ENCODE measurements around the gene SMPDL3A. TPM values are rescaled to one million over a fixed set of nuclear protein-coding genes. Genes with fewer than 3 reads are reported as not detected.

The SMPDL3A gene
- total and polyA plus RNA-seq, 2 of the 13 experiments (the other 11 are each of a cell fraction or from before 2014, with no cell fraction given), result 7.8 to 17.3 TPM

DNA sequence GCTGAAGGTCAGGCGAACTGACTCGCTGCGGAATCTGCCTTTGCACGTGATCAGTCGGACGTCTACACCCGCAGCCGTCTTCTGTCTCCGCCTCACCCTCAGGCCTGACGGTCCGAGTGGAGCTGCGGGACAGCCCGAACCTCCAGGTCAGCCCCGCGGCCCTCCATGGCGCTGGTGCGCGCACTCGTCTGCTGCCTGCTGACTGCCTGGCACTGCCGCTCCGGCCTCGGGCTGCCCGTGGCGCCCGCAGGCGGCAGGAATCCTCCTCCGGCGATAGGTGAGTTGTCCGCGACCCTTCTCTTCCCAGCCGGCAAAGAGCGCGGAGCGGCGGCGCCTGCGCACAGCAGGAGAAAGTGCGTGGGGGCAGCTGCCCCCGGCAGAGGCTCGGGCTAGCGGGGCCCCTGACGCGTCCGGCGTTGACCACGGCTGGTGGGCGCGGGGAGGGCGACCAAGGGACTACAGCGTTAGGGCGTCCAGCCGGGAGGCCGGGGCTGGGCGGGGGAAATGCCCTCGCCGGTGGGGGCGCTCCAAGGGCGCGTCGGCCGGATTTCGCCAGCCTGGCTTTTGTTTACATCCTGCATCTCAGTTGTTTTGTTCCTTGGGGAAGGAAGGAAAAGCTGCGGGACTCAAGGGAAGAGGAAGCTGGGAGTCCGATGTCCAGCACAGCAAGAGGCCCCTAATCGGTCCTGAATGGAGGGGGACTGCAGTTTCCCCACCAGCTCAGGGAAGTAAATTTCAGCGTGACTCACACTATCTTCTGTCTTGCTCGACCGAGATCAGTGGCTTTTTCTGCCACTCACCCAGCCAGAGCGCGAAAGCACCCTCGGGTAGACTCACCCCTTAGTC is at the start of gene SMPDL3A (continued):
- TF ChIP-seq MXD4 (CRISPR knock-in tag; IDR thresholded peaks at IDR 0.05), result peak; percentile 81
- no peak for TF ChIP-seq ZNF260 (CRISPR knock-in tag; IDR thresholded peaks at IDR 0.05; ENCODE audit: borderline replicate concordance, low read depth)
- peak; percentile 91 for TF ChIP-seq ZNF232 (CRISPR knock-in tag; IDR thresholded peaks at IDR 0.05; ENCODE audit: borderline replicate concordance)
- peak; percentile 80 for TF ChIP-seq RXRB (CRISPR knock-in tag; IDR thresholded peaks at IDR 0.05; ENCODE audit: borderline replicate concordance)
- TF ChIP-seq GABPB1 (CRISPR knock-in tag; IDR thresholded peaks at IDR 0.05), result peak; percentile 90
- TF ChIP-seq RFX3 (CRISPR knock-in tag; IDR thresholded peaks at IDR 0.05), result peak; percentile 17
- TF ChIP-seq U2AF1 (optimal IDR thresholded peaks at IDR 0.05; ENCODE audit: low read depth, low read length), result peak; percentile 36
- no peak for TF ChIP-seq MAFG (CRISPR knock-in tag; IDR thresholded peaks at IDR 0.05)
- no peak for TF ChIP-seq MLLT10 (CRISPR knock-in tag; IDR thresholded peaks at IDR 0.05)
- TF ChIP-seq PCBP2 (optimal IDR thresholded peaks at IDR 0.05; ENCODE audit: low read depth, low read length, poor library complexity, severe bottlenecking), result no peak
- TF ChIP-seq, protein P1, sequence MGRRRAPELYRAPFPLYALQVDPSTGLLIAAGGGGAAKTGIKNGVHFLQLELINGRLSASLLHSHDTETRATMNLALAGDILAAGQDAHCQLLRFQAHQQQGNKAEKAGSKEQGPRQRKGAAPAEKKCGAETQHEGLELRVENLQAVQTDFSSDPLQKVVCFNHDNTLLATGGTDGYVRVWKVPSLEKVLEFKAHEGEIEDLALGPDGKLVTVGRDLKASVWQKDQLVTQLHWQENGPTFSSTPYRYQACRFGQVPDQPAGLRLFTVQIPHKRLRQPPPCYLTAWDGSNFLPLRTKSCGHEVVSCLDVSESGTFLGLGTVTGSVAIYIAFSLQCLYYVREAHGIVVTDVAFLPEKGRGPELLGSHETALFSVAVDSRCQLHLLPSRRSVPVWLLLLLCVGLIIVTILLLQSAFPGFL (CRISPR knock-in tag; IDR thresholded peaks at IDR 0.05), result 0 out of 2 replicates have a peak, but pooled peaks have one; percentile 23
- TF ChIP-seq, protein P2, sequence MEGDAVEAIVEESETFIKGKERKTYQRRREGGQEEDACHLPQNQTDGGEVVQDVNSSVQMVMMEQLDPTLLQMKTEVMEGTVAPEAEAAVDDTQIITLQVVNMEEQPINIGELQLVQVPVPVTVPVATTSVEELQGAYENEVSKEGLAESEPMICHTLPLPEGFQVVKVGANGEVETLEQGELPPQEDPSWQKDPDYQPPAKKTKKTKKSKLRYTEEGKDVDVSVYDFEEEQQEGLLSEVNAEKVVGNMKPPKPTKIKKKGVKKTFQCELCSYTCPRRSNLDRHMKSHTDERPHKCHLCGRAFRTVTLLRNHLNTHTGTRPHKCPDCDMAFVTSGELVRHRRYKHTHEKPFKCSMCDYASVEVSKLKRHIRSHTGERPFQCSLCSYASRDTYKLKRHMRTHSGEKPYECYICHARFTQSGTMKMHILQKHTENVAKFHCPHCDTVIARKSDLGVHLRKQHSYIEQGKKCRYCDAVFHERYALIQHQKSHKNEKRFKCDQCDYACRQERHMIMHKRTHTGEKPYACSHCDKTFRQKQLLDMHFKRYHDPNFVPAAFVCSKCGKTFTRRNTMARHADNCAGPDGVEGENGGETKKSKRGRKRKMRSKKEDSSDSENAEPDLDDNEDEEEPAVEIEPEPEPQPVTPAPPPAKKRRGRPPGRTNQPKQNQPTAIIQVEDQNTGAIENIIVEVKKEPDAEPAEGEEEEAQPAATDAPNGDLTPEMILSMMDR (CRISPR knock-in tag; IDR thresholded peaks at IDR 0.05), result peak; percentile 91
- TF ChIP-seq, protein P3, sequence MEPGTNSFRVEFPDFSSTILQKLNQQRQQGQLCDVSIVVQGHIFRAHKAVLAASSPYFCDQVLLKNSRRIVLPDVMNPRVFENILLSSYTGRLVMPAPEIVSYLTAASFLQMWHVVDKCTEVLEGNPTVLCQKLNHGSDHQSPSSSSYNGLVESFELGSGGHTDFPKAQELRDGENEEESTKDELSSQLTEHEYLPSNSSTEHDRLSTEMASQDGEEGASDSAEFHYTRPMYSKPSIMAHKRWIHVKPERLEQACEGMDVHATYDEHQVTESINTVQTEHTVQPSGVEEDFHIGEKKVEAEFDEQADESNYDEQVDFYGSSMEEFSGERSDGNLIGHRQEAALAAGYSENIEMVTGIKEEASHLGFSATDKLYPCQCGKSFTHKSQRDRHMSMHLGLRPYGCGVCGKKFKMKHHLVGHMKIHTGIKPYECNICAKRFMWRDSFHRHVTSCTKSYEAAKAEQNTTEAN (CRISPR knock-in tag; conservative IDR thresholded peaks at IDR 0.05), result peak; percentile 89
- peak; percentile 97 for TF ChIP-seq SALL1 (CRISPR knock-in tag; IDR thresholded peaks at IDR 0.05)
- TF ChIP-seq, protein P4, sequence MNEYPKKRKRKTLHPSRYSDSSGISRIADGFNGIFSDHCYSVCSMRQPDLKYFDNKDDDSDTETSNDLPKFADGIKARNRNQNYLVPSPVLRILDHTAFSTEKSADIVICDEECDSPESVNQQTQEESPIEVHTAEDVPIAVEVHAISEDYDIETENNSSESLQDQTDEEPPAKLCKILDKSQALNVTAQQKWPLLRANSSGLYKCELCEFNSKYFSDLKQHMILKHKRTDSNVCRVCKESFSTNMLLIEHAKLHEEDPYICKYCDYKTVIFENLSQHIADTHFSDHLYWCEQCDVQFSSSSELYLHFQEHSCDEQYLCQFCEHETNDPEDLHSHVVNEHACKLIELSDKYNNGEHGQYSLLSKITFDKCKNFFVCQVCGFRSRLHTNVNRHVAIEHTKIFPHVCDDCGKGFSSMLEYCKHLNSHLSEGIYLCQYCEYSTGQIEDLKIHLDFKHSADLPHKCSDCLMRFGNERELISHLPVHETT (CRISPR knock-in tag; conservative IDR thresholded peaks at IDR 0.05), result no peak; the same call in none of the 2 replicates
- peak; percentile 69; the same call in 1 of the 2 replicates for TF ChIP-seq SMAD3 (CRISPR knock-in tag; IDR thresholded peaks at IDR 0.05)
- TF ChIP-seq, protein P5, sequence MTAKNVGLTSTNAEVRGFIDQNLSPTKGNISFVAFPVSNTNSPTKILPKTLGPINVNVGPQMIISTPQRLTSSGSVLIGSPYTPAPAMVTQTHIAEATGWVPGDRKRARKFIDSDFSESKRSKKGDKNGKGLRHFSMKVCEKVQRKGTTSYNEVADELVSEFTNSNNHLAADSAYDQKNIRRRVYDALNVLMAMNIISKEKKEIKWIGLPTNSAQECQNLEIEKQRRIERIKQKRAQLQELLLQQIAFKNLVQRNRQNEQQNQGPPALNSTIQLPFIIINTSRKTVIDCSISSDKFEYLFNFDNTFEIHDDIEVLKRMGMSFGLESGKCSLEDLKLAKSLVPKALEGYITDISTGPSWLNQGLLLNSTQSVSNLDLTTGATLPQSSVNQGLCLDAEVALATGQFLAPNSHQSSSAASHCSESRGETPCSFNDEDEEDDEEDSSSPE (CRISPR knock-in tag; IDR thresholded peaks at IDR 0.05), result peak; percentile 78
- TF ChIP-seq, protein P6, sequence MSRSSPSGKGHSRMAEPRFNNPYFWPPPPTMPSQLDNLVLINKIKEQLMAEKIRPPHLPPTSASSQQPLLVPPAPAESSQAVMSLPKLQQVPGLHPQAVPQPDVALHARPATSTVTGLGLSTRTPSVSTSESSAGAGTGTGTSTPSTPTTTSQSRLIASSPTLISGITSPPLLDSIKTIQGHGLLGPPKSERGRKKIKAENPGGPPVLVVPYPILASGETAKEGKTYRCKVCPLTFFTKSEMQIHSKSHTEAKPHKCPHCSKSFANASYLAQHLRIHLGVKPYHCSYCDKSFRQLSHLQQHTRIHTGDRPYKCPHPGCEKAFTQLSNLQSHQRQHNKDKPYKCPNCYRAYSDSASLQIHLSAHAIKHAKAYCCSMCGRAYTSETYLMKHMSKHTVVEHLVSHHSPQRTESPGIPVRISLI (CRISPR knock-in tag; IDR thresholded peaks at IDR 0.05; ENCODE audit: borderline replicate concordance), result no peak; the same call in 1 of the 2 replicates
- TF ChIP-seq MXI1 (IDR thresholded peaks at IDR 0.05; ENCODE audit: borderline replicate concordance, low read depth, low read length), result peak; percentile 77; the same call in 2 of the 3 replicates
- TF ChIP-seq ZNF24 (IDR thresholded peaks at IDR 0.05), result no peak
- no peak; the same call in 1 of the 2 replicates for TF ChIP-seq ZNF816 (CRISPR knock-in tag; IDR thresholded peaks at IDR 0.05; ENCODE audit: borderline replicate concordance)
